ENCODE measurements around the gene HOXC12.

The HOXC12 gene

GRCh38 chr12:53985692-53985993, 30.9 kb downstream of the HOXC12 start:
- no peak for TF ChIP-seq CTCF (conservative IDR thresholded peaks at IDR 0.05)
- TF ChIP-seq ZFX (IDR thresholded peaks at IDR 0.05): no peak
- H3K27ac ChIP-seq: no peak overlapping the region

- TF ChIP-seq ZFX (IDR thresholded peaks at IDR 0.05) (no peak), CTCF (conservative IDR thresholded peaks at IDR 0.05) (no peak)
- no peak overlapping the region for H3K27ac ChIP-seq
These were observed 31.4 kb downstream of the HOXC12 start for GRCh38 chr12:53985994-53986685.

- H3K27ac ChIP-seq: no peak overlapping the region
- TF ChIP-seq ZFX (IDR thresholded peaks at IDR 0.05) (no peak), CTCF (conservative IDR thresholded peaks at IDR 0.05) (no peak)
These were observed 32.2 kb downstream of the HOXC12 start for GRCh38 chr12:53986686-53987483.

- no peak for TF ChIP-seq CTCF (conservative IDR thresholded peaks at IDR 0.05)
- no peak for TF ChIP-seq ZFX (IDR thresholded peaks at IDR 0.05)
- no peak overlapping the region for H3K27ac ChIP-seq
These were observed 33.1 kb downstream of the HOXC12 start for GRCh38 chr12:53987787-53988230.

- TF ChIP-seq ZFX (IDR thresholded peaks at IDR 0.05) (no peak), CTCF (conservative IDR thresholded peaks at IDR 0.05) (no peak)
- H3K27ac ChIP-seq: peak overlapping the region; percentile 34
These were observed 34.0 kb downstream of the HOXC12 start for GRCh38 chr12:53988541-53989226.

- TF ChIP-seq ZFX (IDR thresholded peaks at IDR 0.05): no peak
- TF ChIP-seq CTCF (conservative IDR thresholded peaks at IDR 0.05): peak; percentile 88
- peak overlapping the region; percentile 34 for H3K27ac ChIP-seq
These were observed 34.8 kb downstream of the HOXC12 start for GRCh38 chr12:53989227-53990113.
